T-cell (primary cell): ENCODE measurements around the gene RPTOR. TPM values are rescaled to one million over a fixed set of nuclear protein-coding genes. Genes with fewer than 3 reads are reported as not detected.
"Not testable (repeated sequence)": the region's sequence is repeated elsewhere in the genome, so short reads cannot be mapped to it uniquely, and the experiment has no call there.

ENCODE experiments used
- ATAC-seq, 4 experiments: fragments of 200-7000 bp in 3 of 4; fragments of 150-1000 bp in 1 of 4; cut with Tn5 transposase; replicated peaks in 1 of 4; 1 replicate in 3 of 4; 2 replicates in 1 of 4; pipeline ENCODE4 v1.10.0; 2021; ENCODE audit warnings: moderate library complexity in 3 of 4, mild to moderate bottlenecking in 2 of 4, moderate number of reproducible peaks in 1 of 4
- CTCF ChIA-PET, 2 donors: fragments of 300-600 bp; sonication (Branson Sonifier 250); formaldehyde crosslinking; loops; one replicate each; lab custom pipeline; 2022; ENCODE audit warnings: antibody characterized with exemption in 2 of 2; lab: Charles Lee
- POLR2A ChIA-PET, 2 donors: fragments of 300-600 bp; sonication (Branson Sonifier 250); formaldehyde crosslinking; loops; one replicate each; lab custom pipeline; 2022; ENCODE audit warnings: antibody characterized with exemption in 2 of 2; lab: Charles Lee
- DNase-seq, 35 experiments: peaks; one replicate each; pipeline versions ENCODE4 v3.0.0 to v3.0.0-alpha.2; 2013 to 2023
- H3K27ac ChIP-seq: one replicate; pipeline ENCODE4 v1.5.1; 2013; ENCODE audit warnings: low read length
- H3K27me3 ChIP-seq, 2 experiments: replicated peaks in 1 of 2; 1 replicate in 1 of 2; 2 replicates in 1 of 2; pipeline versions ENCODE4 v1.6.1 to v1.7.0; 2013; ENCODE audit warnings: low read length in 1 of 2, mixed read lengths in 1 of 2; ENCODE audit not compliant: control insufficient read depth in 2 of 2, insufficient read depth in 2 of 2; ENCODE audit errors: extremely low read depth in 1 of 2
- H3K36me3 ChIP-seq, 2 donors: 1 replicate in 1 of 2; 2 replicates in 1 of 2; pipeline versions ENCODE4 v1.6.1 to v1.7.0; 2013; ENCODE audit warnings: low read length in 1 of 2; ENCODE audit not compliant: control insufficient read depth in 2 of 2, insufficient read depth in 1 of 2; ENCODE audit errors: extremely low read depth in 1 of 2
- H3K4me1 ChIP-seq, 2 experiments: 1 replicate in 1 of 2; 2 replicates in 1 of 2; pipeline versions ENCODE4 v1.6.1 to v1.7.0; 2013; ENCODE audit warnings: low read length in 2 of 2, mixed read lengths in 1 of 2; ENCODE audit not compliant: insufficient read depth in 2 of 2, control insufficient read depth in 1 of 2; ENCODE audit errors: extremely low read depth in 1 of 2
- H3K4me3 ChIP-seq, 2 donors: 1 replicate in 1 of 2; 2 replicates in 1 of 2; pipeline versions ENCODE4 v1.5.1 to v1.7.0; 2013; ENCODE audit warnings: mild to moderate bottlenecking in 2 of 2, low read length in 1 of 2, moderate library complexity in 1 of 2; ENCODE audit not compliant: control insufficient read depth in 1 of 2; ENCODE audit errors: extremely low read depth in 1 of 2
- H3K9me3 ChIP-seq: 2 replicates; pipeline ENCODE4 v1.7.0; 2013
- H3K27ac Mint-ChIP-seq, 2 donors: one replicate each; pipeline ENCODE4 v1.8.0; 2020 to 2021; ENCODE audit warnings: mild to moderate bottlenecking in 2 of 2, mixed read lengths in 2 of 2
- H3K27me3 Mint-ChIP-seq, 2 donors: one replicate each; pipeline ENCODE4 v1.8.0; 2021 to 2022; ENCODE audit warnings: mixed read lengths in 2 of 2
- H3K36me3 Mint-ChIP-seq: one replicate; pipeline ENCODE4 v1.8.0; 2021; ENCODE audit warnings: mixed read lengths
- H3K4me1 Mint-ChIP-seq, 3 donors: one replicate each; pipeline ENCODE4 v1.8.0; 2020 to 2022; ENCODE audit warnings: mixed read lengths in 3 of 3, mild to moderate bottlenecking in 1 of 3
- H3K4me3 Mint-ChIP-seq, 3 donors: one replicate each; pipeline ENCODE4 v1.8.0; 2020 to 2022; ENCODE audit warnings: mild to moderate bottlenecking in 3 of 3, mixed read lengths in 3 of 3, moderate library complexity in 3 of 3
- H3K9me3 Mint-ChIP-seq, 3 donors: one replicate each; pipeline ENCODE4 v1.8.0; 2020 to 2022; ENCODE audit warnings: mixed read lengths in 3 of 3
- WGBS: methylation state at CpG from one replicate; pipeline ENCODE4 v1.1.5; 2013; ENCODE audit warnings: missing lambda C conversion rate; ENCODE audit not compliant: insufficient coverage; 5-methylcytosine and 5-hydroxymethylcytosine counted together
- total RNA-seq, 35 experiments: library from RNA in 6 of 35; stranded (reverse) in 6 of 35; fragments of 120-200 nt in 1 of 35; gene quantifications; one replicate each; pipeline versions ENCODE4 v1.2.1 to v1.2.4 and lab custom pipeline; 2013 to 2026

RPTOR gene
- total RNA-seq, 5 donors from 2014 or later (not counting 1 experiment from before 2014, with no cell fraction given), result 59.4 to 76.8 (median 71.4) TPM

DNA sequence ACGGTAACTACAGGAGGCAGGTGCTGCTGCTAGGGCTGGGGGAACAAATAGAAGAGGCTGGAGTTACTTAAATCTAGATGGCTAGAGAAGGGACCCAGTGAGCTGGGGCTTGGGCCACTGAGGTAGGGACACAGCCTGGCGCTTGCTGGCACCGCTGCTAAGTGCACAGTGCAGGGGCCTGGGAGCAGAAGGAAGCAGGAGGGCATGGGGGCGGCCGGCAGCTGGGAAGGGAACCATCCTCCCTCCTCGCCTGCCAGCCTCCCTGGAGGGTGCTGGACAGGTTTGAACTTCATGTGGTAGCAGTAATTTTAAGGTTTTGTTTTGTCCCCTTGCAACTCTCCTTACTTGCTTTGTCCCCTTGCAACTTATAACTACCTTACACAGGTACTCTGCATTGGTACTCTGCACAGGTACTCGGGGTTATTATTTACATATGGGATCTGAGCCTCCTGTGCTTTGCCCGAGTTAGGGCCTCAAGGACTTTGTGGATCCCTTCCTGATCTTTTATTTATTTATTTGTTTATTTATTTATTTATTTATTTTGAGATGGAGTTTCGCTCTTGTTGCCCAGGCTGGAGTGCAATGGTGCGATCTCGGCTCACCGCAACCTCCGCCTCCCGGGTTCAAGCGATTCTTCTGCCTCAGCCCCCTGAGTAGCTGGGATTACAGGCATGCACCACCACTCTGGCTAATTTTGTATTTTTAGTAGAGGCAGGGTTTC lies 34.2 kb downstream of the RPTOR start:
- H3K9me3 Mint-ChIP-seq, CTCF ChIA-PET, H3K4me1 ChIP-seq, H3K27me3 Mint-ChIP-seq, DNase-seq, H3K4me3 ChIP-seq, H3K27me3 ChIP-seq, H3K27ac ChIP-seq, H3K9me3 ChIP-seq, H3K36me3 ChIP-seq, POLR2A ChIA-PET, ATAC-seq, H3K27ac Mint-ChIP-seq, H3K4me3 Mint-ChIP-seq: not testable (repeated sequence)
- Mint-ChIP-seq H3K4me1 (peaks cover 25 to 50% (median 29%) of the 10 kb centered on the region in 3 donors), H3K36me3 (peaks cover 15% of the 10 kb centered on the region)
- WGBS, result 94% methylated on average over 2 of the region's 15 CpGs

DNA sequence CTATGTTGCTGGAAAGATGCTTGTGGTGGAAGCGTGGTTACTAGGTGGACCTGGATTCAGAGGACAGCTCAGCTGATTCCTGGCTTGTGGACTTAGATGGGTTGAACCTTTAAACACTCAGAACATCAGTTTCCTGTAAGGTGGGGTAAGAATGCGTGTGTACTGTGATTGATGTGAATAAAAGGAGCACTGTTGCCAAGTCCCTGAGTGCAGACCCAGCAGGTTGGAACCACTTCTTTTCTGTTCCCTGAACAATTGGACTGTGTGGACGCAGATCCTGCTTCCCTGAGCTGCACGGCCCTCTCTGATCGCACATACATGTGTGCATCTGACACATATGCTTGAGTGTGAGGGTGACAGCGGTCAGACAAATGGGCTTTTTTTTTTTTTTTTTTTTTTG lies 37.5 kb downstream of the RPTOR start:
- peaks cover 27 to 48% (median 30%) of the 10 kb centered on the region in 3 donors for H3K4me1 Mint-ChIP-seq
- H3K4me1 ChIP-seq, result peaks cover 8% of the 10 kb centered on the region in 2 experiments
- H3K4me3 Mint-ChIP-seq, result no peak overlapping the region

DNA sequence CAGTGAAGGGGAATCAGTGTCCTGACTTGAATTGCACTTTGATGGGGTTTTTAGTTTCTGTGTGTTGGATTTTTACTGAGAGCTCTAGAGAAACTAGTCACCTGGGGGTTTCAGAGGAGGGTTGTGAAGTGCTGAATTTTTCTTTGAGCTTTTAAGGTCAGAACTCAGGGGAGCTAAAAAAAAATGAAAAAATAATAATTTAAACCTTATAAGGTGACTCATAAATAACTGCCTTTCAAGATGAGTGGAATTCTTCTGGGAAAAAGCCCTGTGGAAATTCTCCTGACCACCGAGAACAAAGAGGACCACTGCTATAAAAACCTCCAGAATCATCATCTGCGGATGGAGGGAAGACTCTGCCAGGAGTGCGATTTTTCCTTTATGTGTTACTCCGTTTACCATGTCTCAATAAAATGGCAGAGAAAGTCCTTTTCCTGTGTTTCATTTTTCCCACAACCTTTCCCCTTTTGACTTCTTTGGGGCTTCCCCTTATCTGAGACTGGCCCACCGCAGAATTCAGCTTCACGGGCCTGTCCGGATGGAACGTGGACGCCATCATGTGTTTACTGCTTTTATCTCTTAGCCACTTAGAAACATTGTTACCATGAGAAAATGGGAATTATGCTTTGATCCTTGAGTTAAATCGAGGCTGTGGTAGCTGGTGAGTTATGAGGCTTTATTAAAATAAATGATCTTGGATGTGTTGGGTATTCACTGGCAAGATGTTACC lies 39.7 kb downstream of the RPTOR start:
- H3K27ac ChIP-seq, result no peak overlapping the region
- Mint-ChIP-seq H3K9me3 (no peaks in the 10 kb centered on the region), H3K27me3 (no peaks in the 10 kb centered on the region), H3K4me3 (no peak overlapping the region), H3K27ac (no peak overlapping the region), H3K4me1 (peaks cover 35 to 39% (median 37%) of the 10 kb centered on the region in 3 donors), H3K36me3 (peaks cover 17% of the 10 kb centered on the region)
- DNase-seq, result no peak
- H3K36me3 ChIP-seq, result peaks cover 4 to 5% of the 10 kb centered on the region in 2 donors
- ChIA-PET POLR2A (no interaction called here), CTCF (interaction anchor here (0.6 to 0.7 kb wide), 3 partner anchors 10 to 80 kb away, joined by 3 read pairs; no protein-coding TSS in a partner anchor)
- H3K27me3 ChIP-seq, result no peaks in the 10 kb centered on the region
- no peak for ATAC-seq
- no peak overlapping the region for H3K4me3 ChIP-seq
- peaks cover 8% of the 10 kb centered on the region in 2 experiments for H3K4me1 ChIP-seq
- WGBS, result 92% methylated on average over 2 of the region's 10 CpGs
- H3K9me3 ChIP-seq, result no peaks in the 10 kb centered on the region

More for the DNA sequence above, 37.5 kb downstream of the RPTOR start:
- 100% methylated on average over 1 of the region's 6 CpGs for WGBS
- no peak for DNase-seq
- no peak for ATAC-seq
- no peaks in the 10 kb centered on the region for H3K27me3 ChIP-seq
- no peak overlapping the region for H3K4me3 ChIP-seq
- peaks cover 17% of the 10 kb centered on the region for H3K36me3 Mint-ChIP-seq
- ChIA-PET CTCF (no interaction called here), POLR2A (no interaction called here)
- H3K9me3 Mint-ChIP-seq, result no peaks in the 10 kb centered on the region
- H3K27ac Mint-ChIP-seq, result peak overlapping the region in 1 of 2 donors; percentile 21
- peaks cover 4 to 5% of the 10 kb centered on the region in 2 donors for H3K36me3 ChIP-seq
- no peak overlapping the region for H3K27ac ChIP-seq
- no peaks in the 10 kb centered on the region for H3K27me3 Mint-ChIP-seq
- no peaks in the 10 kb centered on the region for H3K9me3 ChIP-seq

DNA sequence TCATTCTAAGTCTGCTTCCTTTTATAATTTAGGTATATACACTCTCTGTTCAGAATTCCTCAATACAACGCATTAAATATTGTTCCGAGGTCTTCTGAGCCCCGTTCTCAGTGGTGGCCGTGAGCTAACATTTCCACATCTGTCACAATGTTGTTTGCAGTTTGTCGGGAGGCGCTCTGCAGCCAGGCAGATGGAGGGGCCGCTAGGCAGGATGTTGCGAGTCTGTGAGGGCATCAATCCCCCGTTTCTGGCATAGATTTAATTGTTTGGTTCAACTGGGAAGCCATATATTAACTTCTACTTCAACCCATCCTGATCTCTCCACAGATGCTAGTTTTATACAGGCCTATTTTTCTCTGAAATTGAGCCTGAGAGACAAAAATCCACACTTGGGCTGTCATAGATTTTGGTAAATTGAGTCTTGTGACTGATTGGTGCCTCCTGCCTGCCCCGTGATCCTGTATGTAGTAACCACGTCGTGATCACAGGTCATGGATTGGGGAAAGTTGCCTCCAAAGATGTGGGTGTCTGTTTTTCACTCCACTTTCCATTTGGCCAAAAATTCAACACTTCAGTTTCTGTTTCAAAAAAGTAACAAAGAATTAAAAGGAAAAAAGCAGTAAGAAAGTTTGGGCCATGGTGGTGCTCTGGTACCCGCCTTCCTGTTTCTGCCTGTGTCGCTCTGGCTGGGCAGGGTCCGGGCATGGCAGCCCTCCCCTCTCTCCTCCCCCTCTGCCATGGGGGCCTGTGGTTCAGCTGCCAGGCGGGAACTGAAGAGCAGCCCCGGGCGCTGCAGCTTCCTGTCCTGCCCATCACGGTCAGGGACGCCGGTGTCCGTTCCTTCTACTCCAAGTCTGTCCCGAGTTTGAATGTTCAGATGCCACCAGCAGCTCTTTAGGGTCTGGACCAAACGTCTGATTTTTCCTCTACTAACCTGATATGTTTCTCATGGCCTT lies 41.5 kb downstream of the RPTOR start:
- H3K27ac Mint-ChIP-seq, result peak overlapping the region; percentile 17 to 31
- Histone ChIP-seq H3K4me1 (peaks cover 12 to 17% of the 10 kb centered on the region in 2 experiments), H3K36me3 (peaks cover 4 to 5% of the 10 kb centered on the region in 2 donors), H3K27me3 (no peaks in the 10 kb centered on the region), H3K9me3 (no peaks in the 10 kb centered on the region), H3K27ac (no peak overlapping the region), H3K4me3 (no peak overlapping the region)
- no peaks in the 10 kb centered on the region for H3K27me3 Mint-ChIP-seq
- 42% methylated on average over 9 of the region's 24 CpGs for WGBS
- no peak for DNase-seq
- H3K4me1 Mint-ChIP-seq, result peaks cover 46% of the 10 kb centered on the region in 3 donors
- H3K4me3 Mint-ChIP-seq, result peak overlapping the region; percentile 35 to 56 (median 37)
- H3K9me3 Mint-ChIP-seq, result no peaks in the 10 kb centered on the region
- no peak for ATAC-seq
- ChIA-PET POLR2A (no interaction called here), CTCF (no interaction called here)
- peaks cover 10% of the 10 kb centered on the region for H3K36me3 Mint-ChIP-seq

DNA sequence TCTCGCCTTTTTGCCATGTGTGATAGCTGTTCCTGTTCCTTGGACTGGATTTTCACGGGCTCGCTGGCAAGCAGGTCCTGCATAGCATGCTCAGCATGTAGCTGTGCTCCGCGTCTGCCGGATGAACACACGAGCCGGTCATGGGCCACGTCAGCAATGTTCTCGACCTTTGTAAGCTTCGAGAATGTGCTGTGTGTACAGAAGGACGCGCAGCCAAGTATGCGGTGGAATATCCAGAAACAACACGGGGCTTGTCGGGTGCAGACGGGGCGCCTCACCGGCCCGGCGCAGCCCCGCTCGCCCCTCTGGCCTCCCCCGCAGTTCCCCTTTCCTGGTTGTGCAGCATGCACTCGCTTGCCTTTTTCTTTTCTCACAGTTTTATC lies 42.2 kb downstream of the RPTOR start:
- no peak for DNase-seq

More for the DNA sequence above, 42.2 kb downstream of the RPTOR start:
- POLR2A ChIA-PET, result no interaction called here
- Mint-ChIP-seq H3K4me3 (peak overlapping the region; percentile 35 to 56 (median 37)), H3K27me3 (no peaks in the 10 kb centered on the region), H3K9me3 (no peaks in the 10 kb centered on the region), H3K36me3 (peaks cover 9% of the 10 kb centered on the region), H3K27ac (peak overlapping the region; percentile 12 to 17), H3K4me1 (peaks cover 48 to 51% (median 50%) of the 10 kb centered on the region in 3 donors)
- peaks cover 3 to 4% of the 10 kb centered on the region in 2 donors for H3K36me3 ChIP-seq
- CTCF ChIA-PET, result no interaction called here
- no peak for ATAC-seq
- H3K27me3 ChIP-seq, result no peaks in the 10 kb centered on the region
- H3K4me3 ChIP-seq, result no peak overlapping the region
- H3K9me3 ChIP-seq, result no peaks in the 10 kb centered on the region
- no peak overlapping the region for H3K27ac ChIP-seq
- H3K4me1 ChIP-seq, result peaks cover 16 to 19% of the 10 kb centered on the region in 2 experiments
- 95% methylated on average over 25 of the region's 25 CpGs for WGBS
